SK-N-SH (cell line): Measurements from ENCODE around the gene FCHSD2. TPM values are rescaled to one million over a fixed set of nuclear protein-coding genes. Genes with fewer than 3 reads are reported as not detected.

Experiments
- CTCF ChIA-PET: fragments of 300-600, 350-600 bp; formaldehyde crosslinking; extraction: SDS; loops from one replicate; lab custom pipeline; 2021; lab: Yijun Ruan, JAX
- POLR2A ChIA-PET: fragments of 350-600 bp; sonication (Branson Sonifier 250); formaldehyde crosslinking; extraction: SDS; loops from one replicate; lab custom pipeline; 2020; ENCODE audit warnings: antibody characterized with exemption, inconsistent platforms; lab: Yijun Ruan, JAX
- DNase-seq: peaks from one replicate; pipeline ENCODE4 v3.0.0; 2012
- H2AFZ ChIP-seq: fragments of 200-600 bp; sonication (generic); 2 replicates; pipeline ENCODE4 v1.8.1; 2016; ENCODE audit warnings: antibody characterized with exemption, mild to moderate bottlenecking, low read depth
- H3F3A ChIP-seq: fragments of 200-600 bp; sonication (generic); replicated peaks from 2 replicates; pipeline ENCODE3; 2016; ENCODE audit warnings: antibody characterized with exemption, mild to moderate bottlenecking; ENCODE audit not compliant: insufficient read depth
- H3K27ac ChIP-seq, 2 experiments: fragments of 200-500 bp in 1 of 2; fragments of 200-600 bp in 1 of 2; sonication (Bioruptor generic) in 1 of 2; sonication (generic), shearing (Covaris generic) in 1 of 2; 2 replicates each; pipeline versions ENCODE4 v1.5.1 to v1.6.1; 2014 to 2016; ENCODE audit warnings: low read depth in 2 of 2, inconsistent platforms in 1 of 2, low read length in 1 of 2, mild to moderate bottlenecking in 1 of 2, mixed read lengths in 1 of 2
- H3K27me3 ChIP-seq: fragments of 200-600 bp; sonication (generic), shearing (Covaris generic); 2 replicates; pipeline ENCODE4 v1.6.1; 2016; ENCODE audit warnings: mixed run types; ENCODE audit not compliant: insufficient read depth
- H3K36me3 ChIP-seq, 2 experiments: fragments of 200-500 bp in 1 of 2; fragments of 200-600 bp in 1 of 2; sonication (Bioruptor generic) in 1 of 2; sonication (generic) in 1 of 2; replicated peaks in 1 of 2; 2 replicates each; pipeline versions ENCODE3 to v1.5.1; 2014 to 2016; ENCODE audit warnings: low read length in 1 of 2, mild to moderate bottlenecking in 1 of 2; ENCODE audit not compliant: insufficient read depth in 2 of 2, control insufficient read depth in 1 of 2
- H3K4me1 ChIP-seq, 2 experiments: fragments of 200-500 bp in 1 of 2; fragments of 200-600 bp in 1 of 2; sonication (Bioruptor generic) in 1 of 2; sonication (generic), shearing (Covaris generic) in 1 of 2; 2 replicates each; pipeline versions ENCODE4 v1.5.1 to v1.6.1; 2014 to 2016; ENCODE audit warnings: low read depth in 1 of 2, low read length in 1 of 2, mixed run types in 1 of 2; ENCODE audit not compliant: insufficient read depth in 2 of 2, control insufficient read depth in 1 of 2
- H3K4me2 ChIP-seq: fragments of 200-600 bp; sonication (generic), shearing (Covaris generic); 2 replicates; pipeline ENCODE4 v1.6.1; 2017; ENCODE audit warnings: mixed run types
- H3K4me3 ChIP-seq, 2 experiments: fragments of 200-500 bp in 1 of 2; fragments of 200-600 bp in 1 of 2; sonication (Bioruptor generic) in 1 of 2; sonication (generic), shearing (Covaris generic) in 1 of 2; 2 replicates each; pipeline versions ENCODE4 v1.5.1 to v1.8.1; 2014 to 2016; ENCODE audit warnings: low read depth in 2 of 2, inconsistent platforms in 1 of 2, low read length in 1 of 2, mild to moderate bottlenecking in 1 of 2, mixed read lengths in 1 of 2, moderate library complexity in 1 of 2
- H3K79me2 ChIP-seq: fragments of 200-600 bp; sonication (generic); 2 replicates; pipeline ENCODE4 v1.8.1; 2017; ENCODE audit warnings: mild to moderate bottlenecking; ENCODE audit not compliant: insufficient read depth
- H3K9ac ChIP-seq: fragments of 200-600 bp; sonication (generic); 2 replicates; pipeline ENCODE4 v1.6.1; 2017; ENCODE audit warnings: mixed run types
- H3K9me2 ChIP-seq: fragments of 200-600 bp; sonication (generic); 2 replicates; pipeline ENCODE4 v1.6.1; 2017; ENCODE audit warnings: mixed run types
- H3K9me3 ChIP-seq: fragments of 200-600 bp; sonication (generic); 2 replicates; pipeline ENCODE4 v1.6.1; 2017; ENCODE audit warnings: mixed run types, mild to moderate bottlenecking, moderate library complexity
- H4K20me1 ChIP-seq: fragments of 200-600 bp; sonication (generic); 2 replicates; pipeline ENCODE4 v1.6.1; 2017; ENCODE audit warnings: mild to moderate bottlenecking, mixed run types; ENCODE audit not compliant: insufficient read depth
- CTCF ChIP-seq: fragments of 200-600 bp; sonication (generic); IDR thresholded peaks from 2 replicates; pipeline ENCODE4 v1.6.1; 2017; ENCODE audit warnings: antibody characterized with exemption, mild to moderate bottlenecking, moderate library complexity
- EZH2phosphoT487 ChIP-seq: fragments of 200-600 bp; sonication (generic); IDR thresholded peaks from 2 replicates; pipeline ENCODE4 v1.6.1; 2017; ENCODE audit warnings: low read depth, mixed run types, mild to moderate bottlenecking, antibody characterized with exemption, moderate library complexity, borderline replicate concordance
- FOXJ3 ChIP-seq: sonication (generic); formaldehyde crosslinking; IDR thresholded peaks from 2 replicates; pipeline ENCODE4 v1.5.1; 2020; ENCODE audit warnings: mild to moderate bottlenecking, missing genetic modification reagents
- PBX3 ChIP-seq: IDR thresholded peaks from 2 replicates; pipeline ENCODE4; 2012
- POLR2AphosphoS5 ChIP-seq: IDR thresholded peaks from 2 replicates; pipeline ENCODE4 v1.6.1; 2012; ENCODE audit warnings: low read depth, low read length
- RCOR1 ChIP-seq: fragments of 150-350 bp; IDR thresholded peaks from 2 replicates; pipeline ENCODE4 v1.6.1; 2017; ENCODE audit warnings: antibody characterized with exemption, low read length
- REST ChIP-seq: IDR thresholded peaks from 2 replicates; pipeline ENCODE4 v1.6.1; 2012; ENCODE audit warnings: mild to moderate bottlenecking, low read depth, low read length, moderate library complexity
- RFX5 ChIP-seq: IDR thresholded peaks from 2 replicates; pipeline ENCODE4 v1.6.1; 2012; ENCODE audit warnings: mild to moderate bottlenecking, improper control_type of control experiment, low read length
- SMC3 ChIP-seq: IDR thresholded peaks from 2 replicates; pipeline ENCODE4 v1.6.1; 2012; ENCODE audit warnings: low read depth, low read length, improper control_type of control experiment
- USF2 ChIP-seq: fragments of 150-350 bp; IDR thresholded peaks from 2 replicates; pipeline ENCODE4 v1.6.1; 2017; ENCODE audit warnings: antibody characterized with exemption, low read length, low read depth, borderline replicate concordance
- WGBS: methylation state at CpG from one replicate; pipeline ENCODE4 v1.1.6; 2017; ENCODE audit warnings: low lambda C conversion rate; 5-methylcytosine and 5-hydroxymethylcytosine counted together
- polyA plus RNA-seq, 3 experiments: library from polyadenylated mRNA; depleted of rRNA; stranded (reverse); fragments of >200 nt; gene quantifications; 2 replicates each; pipeline ENCODE4 v1.2.3, GENCODE V29; 2012

The FCHSD2 gene
- polyA plus RNA-seq, 1 of the 3 experiments (the other 2 are of a cell fraction) = 10.4 TPM

GRCh38 chr11:73182824-73183321 is 40.8 kb upstream of the FCHSD2 start:
- 59% methylated on average over 3 of the region's 3 CpGs for WGBS
- POLR2A ChIA-PET = no interaction called here
- H3K4me2 ChIP-seq = no peak overlapping the region
- CTCF ChIA-PET = interaction anchor here (0.6 to 7.9 kb wide), 9 partner anchors 31 to 356 kb away, joined by 3 to 109 read pairs (median 6); partner anchors contain the start of gene P2RY2
- peaks cover 11% of the 10 kb centered on the region for H3F3A ChIP-seq
- H3K79me2 ChIP-seq = no peaks in the 10 kb centered on the region
- H3K27me3 ChIP-seq = no peaks in the 10 kb centered on the region; the same call in 1 of the 2 replicates
- H3K4me3 ChIP-seq = no peak overlapping the region
- no peaks in the 10 kb centered on the region for H4K20me1 ChIP-seq
- H3K4me1 ChIP-seq = peaks cover 2 to 13% of the 10 kb centered on the region in 2 experiments; a peak in 3 of 4 replicates
- no peak overlapping the region for H3K27ac ChIP-seq
- no peaks in the 10 kb centered on the region for H3K9me2 ChIP-seq
- H3K9ac ChIP-seq = no peak overlapping the region
- no peak for DNase-seq
- H3K9me3 ChIP-seq = no peaks in the 10 kb centered on the region
- TF ChIP-seq REST (no peak), USF2 (no peak), CTCF (no peak), RFX5 (no peak), SMC3 (no peak), PBX3 (no peak), EZH2phosphoT487 (no peak), POLR2AphosphoS5 (no peak), RCOR1 (no peak), FOXJ3 (no peak)
- no peak overlapping the region for H2AFZ ChIP-seq
- no peaks in the 10 kb centered on the region for H3K36me3 ChIP-seq
